Measurements from ENCODE around the gene TP53.

TP53 gene

DNA sequence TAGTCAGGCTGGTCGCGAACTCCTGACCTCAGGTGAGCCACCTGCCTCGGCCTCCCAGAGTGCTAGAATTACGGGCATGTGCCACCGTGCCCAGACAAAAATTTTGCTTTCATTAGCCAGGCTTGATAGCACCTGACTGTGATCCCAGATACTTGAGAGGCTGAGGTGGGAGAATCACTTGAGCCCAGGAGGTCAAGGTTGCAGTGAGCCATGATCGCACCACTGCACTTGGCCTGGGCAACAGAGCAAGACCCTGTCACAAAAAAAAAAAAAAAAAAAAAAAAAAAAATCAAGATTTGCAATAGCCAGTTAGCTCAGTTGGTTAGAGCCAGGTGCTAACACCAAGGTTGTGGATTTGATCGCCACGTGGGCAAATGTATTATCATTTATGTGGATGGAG, 66.5 kb downstream of the TP53 start:
- no peak for DNase-seq (ENCODE audit: low read depth)
- TF ChIP-seq, protein P1, sequence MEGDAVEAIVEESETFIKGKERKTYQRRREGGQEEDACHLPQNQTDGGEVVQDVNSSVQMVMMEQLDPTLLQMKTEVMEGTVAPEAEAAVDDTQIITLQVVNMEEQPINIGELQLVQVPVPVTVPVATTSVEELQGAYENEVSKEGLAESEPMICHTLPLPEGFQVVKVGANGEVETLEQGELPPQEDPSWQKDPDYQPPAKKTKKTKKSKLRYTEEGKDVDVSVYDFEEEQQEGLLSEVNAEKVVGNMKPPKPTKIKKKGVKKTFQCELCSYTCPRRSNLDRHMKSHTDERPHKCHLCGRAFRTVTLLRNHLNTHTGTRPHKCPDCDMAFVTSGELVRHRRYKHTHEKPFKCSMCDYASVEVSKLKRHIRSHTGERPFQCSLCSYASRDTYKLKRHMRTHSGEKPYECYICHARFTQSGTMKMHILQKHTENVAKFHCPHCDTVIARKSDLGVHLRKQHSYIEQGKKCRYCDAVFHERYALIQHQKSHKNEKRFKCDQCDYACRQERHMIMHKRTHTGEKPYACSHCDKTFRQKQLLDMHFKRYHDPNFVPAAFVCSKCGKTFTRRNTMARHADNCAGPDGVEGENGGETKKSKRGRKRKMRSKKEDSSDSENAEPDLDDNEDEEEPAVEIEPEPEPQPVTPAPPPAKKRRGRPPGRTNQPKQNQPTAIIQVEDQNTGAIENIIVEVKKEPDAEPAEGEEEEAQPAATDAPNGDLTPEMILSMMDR (IDR thresholded peaks at IDR 0.05; ENCODE audit: low read length, missing control alignments) = no peak
- no peak overlapping the region for H3K4me3 ChIP-seq (replicated peaks; ENCODE audit: low read depth, low read length)

DNA sequence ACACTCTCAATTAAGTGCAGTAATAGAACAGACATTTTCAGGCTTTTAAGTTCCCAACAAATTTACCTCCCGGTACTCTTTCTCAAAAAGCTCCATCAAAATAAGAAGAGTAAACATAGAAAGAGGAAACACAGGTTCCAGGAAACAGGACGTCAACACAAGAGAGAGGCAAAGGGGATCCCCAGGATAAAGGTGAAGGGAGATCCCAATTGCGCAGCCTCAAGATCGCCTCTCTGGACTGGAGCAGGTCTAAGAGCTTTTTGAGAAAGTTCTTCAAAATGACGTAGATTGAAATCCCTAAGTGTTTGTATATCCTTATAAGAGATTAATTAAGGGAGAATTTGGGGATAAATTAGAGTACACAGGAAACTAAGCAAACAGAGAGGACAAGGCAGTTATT, 68.7 kb downstream of the TP53 start:
- no peak for DNase-seq (ENCODE audit: low read depth)
- TF ChIP-seq, protein P1 (IDR thresholded peaks at IDR 0.05; ENCODE audit: low read length, missing control alignments) = no peak

More for the DNA sequence above, 68.7 kb downstream of the TP53 start:
- no peak overlapping the region for H3K4me3 ChIP-seq (replicated peaks; ENCODE audit: low read depth, low read length)

Measured in fibroblast of pulmonary artery (primary cell).